Hepatocyte (in vitro differentiated cells): ENCODE measurements around the gene GRIA1. TPM values are rescaled to one million over a fixed set of nuclear protein-coding genes. Genes with fewer than 3 reads are reported as not detected.

Source experiments
- DNase-seq: peaks from one replicate; pipeline ENCODE4 v3.0.0-alpha.2; 2016; ENCODE audit warnings: low spot score
- H2AFZ ChIP-seq: fragments of 200-600 bp; sonication (generic); 2 replicates; pipeline ENCODE4 v1.6.0; 2016; ENCODE audit warnings: antibody characterized with exemption, mild to moderate bottlenecking
- H3K27ac ChIP-seq: fragments of 200-600 bp; sonication (generic); 2 replicates; pipeline ENCODE4 v1.5.1; 2016; ENCODE audit warnings: mild to moderate bottlenecking
- H3K27me3 ChIP-seq: fragments of 200-600 bp; sonication (generic); 2 replicates; pipeline ENCODE4 v1.6.1; 2016
- H3K36me3 ChIP-seq: fragments of 200-600 bp; sonication (generic); replicated peaks from 2 replicates; pipeline ENCODE4 v1.5.1; 2016; ENCODE audit warnings: low read depth; ENCODE audit not compliant: insufficient read depth
- H3K4me1 ChIP-seq: fragments of 200-600 bp; sonication (generic); 2 replicates; pipeline ENCODE4 v1.5.1; 2016; ENCODE audit warnings: mild to moderate bottlenecking, moderate library complexity; ENCODE audit not compliant: insufficient read depth
- H3K4me2 ChIP-seq: fragments of 200-600 bp; sonication (generic); 2 replicates; pipeline ENCODE4 v1.6.0; 2016
- H3K4me3 ChIP-seq: fragments of 200-600 bp; sonication (generic); 2 replicates; pipeline ENCODE4 v1.5.1; 2016; ENCODE audit warnings: mild to moderate bottlenecking
- H3K79me2 ChIP-seq: fragments of 200-600 bp; sonication (generic); 2 replicates; pipeline ENCODE4 v1.6.0; 2017; ENCODE audit warnings: mild to moderate bottlenecking
- H3K9me2 ChIP-seq: fragments of 200-600 bp; sonication (generic); replicated peaks from 2 replicates; pipeline ENCODE4 v1.6.0; 2017; ENCODE audit warnings: mild to moderate bottlenecking; ENCODE audit not compliant: insufficient read depth
- H3K9me3 ChIP-seq: fragments of 200-600 bp; sonication (generic); 2 replicates; pipeline ENCODE4 v1.5.1; 2016; ENCODE audit warnings: low read depth, mild to moderate bottlenecking
- H4K20me1 ChIP-seq: fragments of 200-600 bp; sonication (generic); 2 replicates; pipeline ENCODE4 v1.6.0; 2016; ENCODE audit warnings: mild to moderate bottlenecking; ENCODE audit not compliant: insufficient read depth, poor library complexity, severe bottlenecking
- EZH2 ChIP-seq: fragments of 200-600 bp; sonication (generic); IDR thresholded peaks from 2 replicates; pipeline ENCODE4 v1.6.1; 2016; ENCODE audit warnings: antibody characterized with exemption, mild to moderate bottlenecking, borderline replicate concordance
- EZH2phosphoT487 ChIP-seq: fragments of 200-600 bp; sonication (generic); IDR thresholded peaks from one replicate; pipeline ENCODE4 v1.6.1; 2018; ENCODE audit warnings: antibody characterized with exemption, mild to moderate bottlenecking, low read depth, moderate library complexity; ENCODE audit not compliant: unreplicated experiment, severe bottlenecking
- WGBS: methylation state at CpG from one replicate; pipeline ENCODE4 v1.1.6; 2016; ENCODE audit warnings: low lambda C conversion rate; ENCODE audit errors: missing lambda C conversion rate; 5-methylcytosine and 5-hydroxymethylcytosine counted together
- polyA plus RNA-seq: library from polyadenylated mRNA; unstranded; fragments of >200 nt; fragmentation: Nextera tagmentation; extraction: Ambion mirVana; gene quantifications from 2 replicates; pipeline ENCODE4 v1.2.1, GENCODE V29; 2016
- total RNA-seq: library from RNA; depleted of rRNA; stranded (reverse); fragments of >200 nt; gene quantifications from 2 replicates; pipeline ENCODE4 v1.2.3, GENCODE V29; 2014
- TF ChIP-seq, protein P1 (sequence below): fragments of 200-600 bp; sonication (generic); IDR thresholded peaks from 2 replicates; pipeline ENCODE4 v1.5.1; 2016; ENCODE audit warnings: antibody characterized with exemption, mild to moderate bottlenecking; ENCODE audit not compliant: poor library complexity

The GRIA1 gene
- total and polyA plus RNA-seq, 2 experiments from 2014 or later: 0.29 to 0.50 TPM

- no peaks in the 10 kb centered on the region for H3K36me3 ChIP-seq
- no peaks in the 10 kb centered on the region for H3K4me1 ChIP-seq
- 100% methylated on average over 1 of the region's 1 CpG for WGBS
- H3K4me2 ChIP-seq: no peak overlapping the region
- H3K27me3 ChIP-seq: no peaks in the 10 kb centered on the region
- TF ChIP-seq EZH2phosphoT487 (no peak), EZH2 (no peak)
- TF ChIP-seq, protein P1, sequence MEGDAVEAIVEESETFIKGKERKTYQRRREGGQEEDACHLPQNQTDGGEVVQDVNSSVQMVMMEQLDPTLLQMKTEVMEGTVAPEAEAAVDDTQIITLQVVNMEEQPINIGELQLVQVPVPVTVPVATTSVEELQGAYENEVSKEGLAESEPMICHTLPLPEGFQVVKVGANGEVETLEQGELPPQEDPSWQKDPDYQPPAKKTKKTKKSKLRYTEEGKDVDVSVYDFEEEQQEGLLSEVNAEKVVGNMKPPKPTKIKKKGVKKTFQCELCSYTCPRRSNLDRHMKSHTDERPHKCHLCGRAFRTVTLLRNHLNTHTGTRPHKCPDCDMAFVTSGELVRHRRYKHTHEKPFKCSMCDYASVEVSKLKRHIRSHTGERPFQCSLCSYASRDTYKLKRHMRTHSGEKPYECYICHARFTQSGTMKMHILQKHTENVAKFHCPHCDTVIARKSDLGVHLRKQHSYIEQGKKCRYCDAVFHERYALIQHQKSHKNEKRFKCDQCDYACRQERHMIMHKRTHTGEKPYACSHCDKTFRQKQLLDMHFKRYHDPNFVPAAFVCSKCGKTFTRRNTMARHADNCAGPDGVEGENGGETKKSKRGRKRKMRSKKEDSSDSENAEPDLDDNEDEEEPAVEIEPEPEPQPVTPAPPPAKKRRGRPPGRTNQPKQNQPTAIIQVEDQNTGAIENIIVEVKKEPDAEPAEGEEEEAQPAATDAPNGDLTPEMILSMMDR: no peak
- no peaks in the 10 kb centered on the region for H4K20me1 ChIP-seq
- H3K9me3 ChIP-seq: no peaks in the 10 kb centered on the region
- no peak overlapping the region for H3K27ac ChIP-seq
- no peaks in the 10 kb centered on the region for H3K9me2 ChIP-seq
- no peak overlapping the region for H3K4me3 ChIP-seq
- no peak for DNase-seq
- no peaks in the 10 kb centered on the region for H3K79me2 ChIP-seq
- H2AFZ ChIP-seq: no peak overlapping the region
These were observed 303.2 kb downstream of the GRIA1 start for GRCh38 chr5:153793699-153794098.

- H3K4me3 ChIP-seq: no peak overlapping the region
- H2AFZ ChIP-seq: no peak overlapping the region
- H3K9me3 ChIP-seq: no peaks in the 10 kb centered on the region
- DNase-seq: no peak
- no peaks in the 10 kb centered on the region for H3K4me1 ChIP-seq
- WGBS: 93% methylated on average over 10 of the region's 10 CpGs
- no peaks in the 10 kb centered on the region for H4K20me1 ChIP-seq
- no peaks in the 10 kb centered on the region for H3K9me2 ChIP-seq
- no peaks in the 10 kb centered on the region for H3K79me2 ChIP-seq
- H3K27ac ChIP-seq: no peak overlapping the region
- H3K27me3 ChIP-seq: no peaks in the 10 kb centered on the region
- no peaks in the 10 kb centered on the region for H3K36me3 ChIP-seq
- H3K4me2 ChIP-seq: no peak overlapping the region
- TF ChIP-seq EZH2phosphoT487 (no peak), EZH2 (no peak)
- TF ChIP-seq, protein P1: no peak
These were observed 303.9 kb downstream of the GRIA1 start for GRCh38 chr5:153794327-153794726.

GRCh38 chr5:153796527-153796926 lies 306.1 kb downstream of the GRIA1 start:
- H2AFZ ChIP-seq: no peak overlapping the region
- no peaks in the 10 kb centered on the region for H3K27me3 ChIP-seq
- no peaks in the 10 kb centered on the region for H3K79me2 ChIP-seq
- H3K4me2 ChIP-seq: no peak overlapping the region
- TF ChIP-seq, protein P1: no peak
- no peak for TF ChIP-seq EZH2phosphoT487
- no peak for TF ChIP-seq EZH2
- H3K4me3 ChIP-seq: no peak overlapping the region
- no peaks in the 10 kb centered on the region for H3K9me3 ChIP-seq
- 97% methylated on average over 2 of the region's 2 CpGs for WGBS
- H3K9me2 ChIP-seq: no peaks in the 10 kb centered on the region
- no peak overlapping the region for H3K27ac ChIP-seq
- H3K4me1 ChIP-seq: no peaks in the 10 kb centered on the region
- DNase-seq: no peak
- no peaks in the 10 kb centered on the region for H3K36me3 ChIP-seq
- no peaks in the 10 kb centered on the region for H4K20me1 ChIP-seq

GRCh38 chr5:153797484-153797883 lies 307.0 kb downstream of the GRIA1 start:
- Histone ChIP-seq H3K27ac (no peak overlapping the region), H3K9me3 (no peaks in the 10 kb centered on the region), H3K4me2 (no peak overlapping the region), H3K4me3 (no peak overlapping the region), H3K9me2 (no peaks in the 10 kb centered on the region), H3K4me1 (no peaks in the 10 kb centered on the region), H4K20me1 (no peaks in the 10 kb centered on the region), H3K79me2 (no peaks in the 10 kb centered on the region), H3K36me3 (no peaks in the 10 kb centered on the region), H2AFZ (no peak overlapping the region), H3K27me3 (no peaks in the 10 kb centered on the region)
- WGBS: 85% methylated on average over 3 of the region's 3 CpGs
- no peak for DNase-seq
- TF ChIP-seq, protein P1: no peak
- TF ChIP-seq EZH2 (no peak), EZH2phosphoT487 (no peak)
